ENCODE measurements around the gene CCDC88C.
"Not testable (repeated sequence)": the region's sequence is repeated elsewhere in the genome, so short reads cannot be mapped to it uniquely, and the experiment has no call there.

Gene CCDC88C

GRCh38 chr14:91261986-91262549 is 155.6 kb downstream of the CCDC88C start:
- no peak for DNase-seq

GRCh38 chr14:91261115-91261514 is 156.5 kb downstream of the CCDC88C start:
- DNase-seq = no peak

- no peak for DNase-seq
These were observed 158.7 kb downstream of the CCDC88C start for GRCh38 chr14:91258876-91259275.

- no peak for DNase-seq
These were observed 159.5 kb downstream of the CCDC88C start for GRCh38 chr14:91258011-91258618.

DNA sequence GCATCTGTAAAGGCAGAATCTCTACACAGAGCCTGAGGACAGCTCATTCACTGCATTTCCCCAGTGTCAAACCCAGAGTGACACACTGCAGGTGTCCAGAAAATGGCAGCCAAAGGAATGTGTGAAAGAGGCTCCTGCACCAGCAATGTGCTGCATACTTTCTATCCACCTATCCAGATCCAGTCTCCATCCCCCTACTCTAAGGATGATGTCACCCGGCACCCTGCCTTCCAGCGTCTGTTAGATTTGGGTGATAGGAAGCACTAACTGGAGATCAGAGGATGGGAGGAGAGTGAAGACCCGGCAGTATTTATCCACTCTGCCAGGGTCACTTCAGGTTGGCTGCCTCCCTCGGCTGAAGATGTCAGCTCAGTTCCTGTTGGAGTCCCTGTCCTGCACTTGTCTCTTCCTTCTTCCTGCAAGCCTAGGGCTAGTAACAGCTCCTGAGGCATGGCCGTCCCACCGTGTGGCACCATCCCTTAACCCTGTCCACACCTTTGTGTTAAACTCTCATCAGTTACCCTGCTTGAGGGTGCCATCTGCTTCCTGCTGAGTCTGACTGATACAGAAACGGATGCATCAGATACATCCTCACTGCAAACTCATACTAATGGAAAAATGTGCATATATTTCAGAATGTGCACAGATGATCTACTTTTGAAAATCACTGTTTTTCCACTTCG is 160.2 kb downstream of the CCDC88C start:
- no peak for DNase-seq

GRCh38 chr14:91256661-91257060 is 161.0 kb downstream of the CCDC88C start:
- DNase-seq = no peak

GRCh38 chr14:91255026-91255695 is 162.5 kb downstream of the CCDC88C start:
- DNase-seq = no peak

GRCh38 chr14:91254461-91254860 is 163.2 kb downstream of the CCDC88C start:
- DNase-seq = no peak

- no peak for DNase-seq
These were observed 163.8 kb downstream of the CCDC88C start for GRCh38 chr14:91253795-91254323.

DNA sequence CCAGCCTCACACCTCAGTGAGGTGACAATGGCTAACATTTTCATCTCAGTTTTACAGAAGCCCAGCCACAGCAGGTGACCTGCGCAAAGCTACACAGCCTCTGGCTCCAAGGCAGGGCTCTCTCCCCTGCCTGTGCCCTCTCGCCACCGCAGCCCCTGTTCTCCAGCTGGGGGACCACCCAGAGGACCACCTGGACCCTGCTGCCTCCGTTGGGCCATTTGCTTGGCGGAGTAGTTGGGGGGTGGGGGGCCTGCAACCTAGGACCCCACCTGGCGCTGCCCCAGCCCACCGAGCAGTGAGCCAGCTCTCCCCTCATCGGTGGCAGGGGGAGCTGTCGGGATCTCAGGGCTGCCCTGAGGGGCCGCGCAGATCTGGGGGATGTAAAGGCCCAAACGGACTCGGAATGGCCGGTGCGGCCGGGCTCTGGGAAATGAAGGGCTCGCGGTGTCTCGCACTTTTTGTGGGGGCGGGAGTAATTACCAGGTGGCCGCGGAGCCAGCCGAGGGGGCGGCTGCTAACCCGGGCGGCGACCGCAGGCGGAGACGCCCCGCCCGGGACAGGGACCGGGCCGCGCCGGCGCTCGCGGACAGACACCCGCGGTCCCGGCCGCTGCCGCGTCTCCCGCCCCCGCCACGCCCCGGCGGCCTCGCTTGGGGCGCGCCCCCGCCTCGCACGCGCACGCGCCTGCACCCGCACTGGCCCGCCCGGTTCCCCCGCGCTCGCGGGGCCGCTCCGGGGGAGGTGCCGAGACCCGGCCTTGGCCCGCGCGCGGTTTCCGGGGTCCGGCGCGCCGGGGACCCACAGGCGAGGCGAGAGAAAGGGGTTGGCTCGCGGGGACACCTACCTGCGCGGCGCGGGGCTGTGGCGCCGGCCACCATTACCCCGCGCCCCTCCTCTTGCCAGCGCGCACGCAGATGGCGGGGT is 164.5 kb downstream of the CCDC88C start:
- DNase-seq = no peak

DNA sequence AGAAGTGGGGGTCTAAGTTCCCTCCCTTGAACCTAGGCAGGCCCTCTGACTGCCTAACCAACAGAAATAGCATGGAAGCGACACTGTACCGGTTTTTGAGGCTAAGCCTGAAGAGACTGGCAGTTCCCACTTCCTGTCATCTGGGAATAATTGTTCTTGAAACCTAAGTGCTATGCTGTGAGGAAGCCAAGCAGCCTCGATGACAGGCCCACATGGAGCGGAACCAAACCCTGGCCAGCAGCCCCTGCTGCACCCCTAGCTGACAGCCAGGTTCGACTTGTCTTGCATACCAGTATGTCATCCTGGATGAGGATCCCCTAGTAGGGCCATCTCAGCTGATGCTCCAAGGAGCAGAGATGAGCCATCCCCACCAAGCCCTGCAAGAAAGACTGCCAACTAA is 166.7 kb downstream of the CCDC88C start:
- DNase-seq = no peak

DNA sequence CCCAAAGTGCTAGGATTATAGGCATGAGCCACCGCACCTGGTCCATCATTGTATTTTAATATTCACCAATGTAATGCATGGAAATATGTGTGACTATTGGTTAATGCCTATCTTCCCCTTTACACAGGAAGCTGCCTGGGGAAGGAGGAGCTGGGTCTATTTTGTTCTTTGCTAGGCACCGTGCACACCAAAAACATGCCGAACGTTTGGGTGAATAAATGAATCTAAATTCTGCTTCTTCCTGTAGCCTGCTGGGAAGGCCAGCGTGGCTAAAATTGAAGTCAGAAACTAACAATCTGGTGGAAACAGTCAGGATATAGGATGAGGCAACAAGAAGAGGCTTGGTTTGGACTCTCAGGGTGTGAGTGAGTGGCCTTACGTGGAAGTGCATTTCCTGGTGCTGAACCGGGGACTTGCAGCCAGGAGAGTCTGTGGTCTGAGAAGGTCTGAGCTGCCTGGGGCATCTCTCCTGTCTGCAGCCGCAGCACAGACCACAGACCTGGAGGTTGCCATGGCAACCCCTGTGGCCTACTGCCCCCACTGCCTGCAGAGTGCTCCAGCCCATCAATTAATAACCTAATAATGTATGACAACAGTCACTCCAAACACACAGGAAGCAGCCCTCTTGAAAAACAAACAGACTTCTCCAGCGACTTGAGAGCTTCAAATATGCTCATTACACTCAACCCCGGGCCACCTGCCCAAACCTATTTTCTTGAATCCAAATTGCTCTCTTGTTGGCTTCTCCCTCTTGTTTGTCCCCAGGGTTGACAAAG is 167.6 kb downstream of the CCDC88C start:
- DNase-seq = no peak

GRCh38 chr14:91246051-91246852 is 171.4 kb downstream of the CCDC88C start:
- DNase-seq = no peak

DNA sequence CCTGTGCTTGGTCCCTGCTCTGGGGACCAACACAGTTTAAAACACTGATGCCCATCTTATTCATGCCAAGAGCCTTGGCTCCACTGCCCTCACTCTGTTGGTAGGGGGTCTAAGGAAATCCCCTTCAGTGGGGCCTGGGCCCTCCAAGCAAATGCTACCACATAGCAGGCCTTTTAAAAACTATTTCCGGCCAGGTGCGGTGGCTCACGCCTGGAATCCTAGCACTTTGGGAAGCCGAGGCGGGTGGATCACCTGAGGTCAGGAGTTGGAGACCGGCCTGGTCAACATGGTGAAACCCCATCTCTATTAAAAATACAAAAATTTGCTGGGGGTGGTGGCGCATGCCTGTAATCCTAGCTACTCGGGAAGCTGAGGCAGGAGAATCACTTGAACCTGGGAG is 172.0 kb downstream of the CCDC88C start:
- DNase-seq = not testable (repeated sequence)

GRCh38 chr14:91245029-91245428 is 172.6 kb downstream of the CCDC88C start:
- DNase-seq = no peak

DNA sequence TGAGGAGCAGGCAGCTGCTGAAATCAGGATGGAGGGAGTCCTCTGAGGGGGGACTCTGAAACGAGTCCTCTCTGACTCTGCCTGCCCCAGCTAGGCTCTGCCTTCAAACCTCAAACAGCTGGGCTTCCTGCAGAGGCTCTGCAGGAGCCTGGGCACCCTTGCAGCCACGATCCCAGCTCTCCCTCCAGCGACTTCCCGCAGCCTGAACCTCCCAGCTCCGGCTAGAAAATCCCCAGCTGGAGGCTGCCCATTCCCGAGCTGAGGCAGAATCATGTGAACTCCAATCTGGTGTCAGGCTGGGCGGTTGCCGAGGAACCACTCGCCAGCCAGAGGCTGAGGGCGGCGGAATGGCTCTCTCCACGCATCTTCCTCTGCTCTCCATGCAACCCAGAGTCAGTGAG is 173.1 kb downstream of the CCDC88C start, which contains the start of gene GPR68:
TSS of gene GPR68 (minus strand) at position 204 of the 401 bp plus-strand sequence. CDS start 9,654 bp downstream, outside the sequence.
- DNase-seq = no peak

DNA sequence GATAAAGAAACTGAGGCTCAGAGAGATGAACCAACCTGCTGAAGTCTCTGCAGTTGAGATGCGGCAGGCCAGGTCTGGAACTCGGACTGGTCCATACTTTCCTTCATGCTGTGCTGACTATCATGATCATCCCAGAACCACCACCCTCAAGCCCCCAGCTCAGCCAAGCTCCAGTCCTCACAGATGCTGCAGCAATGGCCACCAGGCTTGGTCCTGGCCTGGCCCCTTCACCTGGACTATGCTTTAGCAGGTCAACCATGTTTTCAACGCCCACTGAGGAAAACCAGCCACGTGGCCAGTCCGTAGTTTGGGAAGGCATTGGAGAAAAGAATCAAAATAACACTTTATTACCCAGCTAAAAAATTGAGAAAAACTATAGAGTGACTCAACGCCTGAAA is 174.5 kb downstream of the CCDC88C start:
- no peak for DNase-seq

- no peak for DNase-seq
These were observed 175.0 kb downstream of the CCDC88C start for GRCh38 chr14:91242635-91243034.

GRCh38 chr14:91241863-91242262 is 175.8 kb downstream of the CCDC88C start:
- DNase-seq = no peak

DNA sequence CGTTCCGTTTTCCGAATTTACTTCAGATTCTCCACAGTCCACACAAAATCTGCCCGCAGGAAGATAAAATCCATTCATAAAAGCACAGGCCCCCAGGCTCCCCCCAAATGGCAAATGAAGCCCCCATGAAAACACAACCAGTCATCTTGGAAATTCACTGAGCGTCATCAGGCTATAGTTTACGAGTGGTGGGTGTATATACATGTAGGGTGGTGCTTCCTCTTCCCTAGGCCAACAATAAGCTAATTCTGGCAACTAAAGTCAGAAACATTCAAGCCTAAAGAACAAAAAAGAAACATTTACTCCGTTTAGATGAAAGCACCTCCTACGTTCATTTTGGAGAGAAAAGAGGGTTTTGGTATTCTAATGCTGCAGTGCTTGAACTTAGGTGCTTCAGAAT is 179.0 kb downstream of the CCDC88C start:
- DNase-seq = no peak

GRCh38 chr14:91238085-91238484 is 179.5 kb downstream of the CCDC88C start:
- DNase-seq = no peak

Measured in stimulated activated CD4-positive, alpha-beta T cell treated with anti-CD3 and anti-CD28 coated beads, Interleukin-2, amount 100 ng/mL, for 48 hours (primary cell).